ENCODE measurements around the gene ZFYVE19.

Gene ZFYVE19

DNA sequence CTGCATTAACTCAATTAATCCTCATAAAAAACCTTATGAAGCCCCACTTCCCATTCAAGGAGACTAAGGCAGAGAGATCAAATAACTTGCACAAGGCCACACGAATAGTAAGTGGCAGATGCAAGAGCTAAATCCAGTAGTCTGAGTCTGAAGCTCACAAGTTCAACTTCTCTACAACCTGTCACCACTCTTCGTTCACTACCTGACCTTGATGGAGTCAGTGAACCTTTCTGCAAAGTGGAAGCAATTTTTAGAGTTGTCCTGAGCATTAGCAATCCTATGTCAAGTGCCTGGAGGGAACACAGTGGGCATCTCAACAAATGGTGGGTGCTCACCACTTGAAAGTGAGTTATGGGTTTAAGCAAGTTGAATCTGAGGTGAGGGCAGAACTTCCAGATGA is 34.9 kb downstream of the ZFYVE19 start:
- no peak for DNase-seq (ENCODE audit: low spot score)
- Histone ChIP-seq H3K27ac (no peak overlapping the region), H3K4me3 (no peak overlapping the region)
- TF ChIP-seq CTCF (IDR thresholded peaks at IDR 0.05), result no peak

GRCh38 chr15:40843261-40843884 is 36.5 kb downstream of the ZFYVE19 start:
- DNase-seq (ENCODE audit: low spot score), result no peak
- peak overlapping the region; percentile 72 for H3K4me3 ChIP-seq
- no peak for TF ChIP-seq CTCF (IDR thresholded peaks at IDR 0.05)
- H3K27ac ChIP-seq, result no peak overlapping the region

DNA sequence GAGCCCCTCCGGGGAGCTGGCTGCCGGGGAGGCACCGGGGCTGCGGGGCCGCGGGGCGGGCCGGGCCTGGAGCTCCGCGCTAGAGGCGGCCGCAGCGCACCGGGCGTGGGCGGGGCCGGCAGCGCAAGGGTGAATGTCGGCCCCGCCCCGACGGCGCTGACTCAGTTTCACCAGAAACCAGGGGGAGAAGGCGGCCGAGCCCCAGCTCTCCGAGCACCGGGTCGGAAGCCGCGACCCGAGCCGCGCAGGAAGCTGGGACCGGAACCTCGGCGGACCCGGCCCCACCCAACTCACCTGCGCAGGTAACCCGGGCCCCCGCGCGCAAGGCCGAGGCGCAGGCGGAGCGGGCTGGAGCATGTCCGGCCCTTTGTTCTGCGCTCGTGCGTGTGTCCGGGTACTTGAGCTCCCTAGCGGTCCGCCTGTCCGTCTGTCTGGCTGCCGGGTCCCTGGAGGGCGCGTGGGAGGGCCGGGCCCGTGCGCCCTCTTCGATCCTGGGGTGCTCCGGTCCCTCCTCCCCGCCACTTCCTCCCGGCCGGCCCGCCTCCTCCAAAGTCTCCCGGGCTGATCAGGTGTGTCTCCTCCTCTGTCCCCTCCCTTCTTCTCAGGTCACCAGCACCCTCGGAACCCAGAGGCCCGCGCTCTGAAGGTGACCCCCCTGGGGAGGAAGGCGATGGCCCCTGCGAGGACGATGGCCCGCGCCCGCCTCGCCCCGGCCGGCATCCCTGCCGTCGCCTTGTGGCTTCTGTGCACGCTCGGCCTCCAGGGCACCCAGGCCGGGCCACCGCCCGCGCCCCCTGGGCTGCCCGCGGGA is 37.2 kb downstream of the ZFYVE19 start, which contains the start of gene SPINT1:
Gene SPINT1 (plus strand): TSS at position 164 of the 811 bp plus-strand sequence. CDS start 507 bp downstream, at position 671.
- Histone ChIP-seq H3K27ac (no peak within 1 kb of the TSS), H3K4me3 (peak within 1 kb of the TSS; percentile 72)
- no peak for DNase-seq (ENCODE audit: low spot score)
- TF ChIP-seq CTCF (IDR thresholded peaks at IDR 0.05), result no peak

GRCh38 chr15:40844696-40845030 is 37.8 kb downstream of the ZFYVE19 start:
- peak overlapping the region; percentile 72 for H3K4me3 ChIP-seq
- TF ChIP-seq CTCF (IDR thresholded peaks at IDR 0.05), result no peak
- H3K27ac ChIP-seq, result no peak overlapping the region
- DNase-seq (ENCODE audit: low spot score), result no peak

DNA sequence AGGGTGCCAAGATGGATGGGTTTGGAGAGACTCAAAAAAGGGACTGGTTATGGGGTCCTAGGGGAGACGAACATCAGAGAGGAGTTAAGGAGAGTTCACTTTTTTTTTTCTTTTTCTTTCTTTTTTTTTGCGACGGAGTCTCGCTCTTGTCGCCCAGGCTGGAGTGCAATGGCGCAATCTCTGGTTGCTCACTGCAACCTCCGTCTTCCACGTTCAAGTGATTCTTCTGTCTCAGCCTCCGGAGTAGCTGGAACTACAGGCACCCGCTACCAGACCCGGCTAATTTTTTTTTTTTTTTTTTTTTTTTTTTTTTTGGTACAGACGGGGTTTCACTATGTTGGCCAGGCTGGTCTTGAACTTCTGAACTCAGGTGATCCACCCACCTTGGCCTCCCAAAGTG is 38.1 kb downstream of the ZFYVE19 start:
- H3K4me3 ChIP-seq, result peak overlapping the region; percentile 72
- no peak overlapping the region for H3K27ac ChIP-seq
- no peak for DNase-seq (ENCODE audit: low spot score)
- TF ChIP-seq CTCF (IDR thresholded peaks at IDR 0.05), result no peak

DNA sequence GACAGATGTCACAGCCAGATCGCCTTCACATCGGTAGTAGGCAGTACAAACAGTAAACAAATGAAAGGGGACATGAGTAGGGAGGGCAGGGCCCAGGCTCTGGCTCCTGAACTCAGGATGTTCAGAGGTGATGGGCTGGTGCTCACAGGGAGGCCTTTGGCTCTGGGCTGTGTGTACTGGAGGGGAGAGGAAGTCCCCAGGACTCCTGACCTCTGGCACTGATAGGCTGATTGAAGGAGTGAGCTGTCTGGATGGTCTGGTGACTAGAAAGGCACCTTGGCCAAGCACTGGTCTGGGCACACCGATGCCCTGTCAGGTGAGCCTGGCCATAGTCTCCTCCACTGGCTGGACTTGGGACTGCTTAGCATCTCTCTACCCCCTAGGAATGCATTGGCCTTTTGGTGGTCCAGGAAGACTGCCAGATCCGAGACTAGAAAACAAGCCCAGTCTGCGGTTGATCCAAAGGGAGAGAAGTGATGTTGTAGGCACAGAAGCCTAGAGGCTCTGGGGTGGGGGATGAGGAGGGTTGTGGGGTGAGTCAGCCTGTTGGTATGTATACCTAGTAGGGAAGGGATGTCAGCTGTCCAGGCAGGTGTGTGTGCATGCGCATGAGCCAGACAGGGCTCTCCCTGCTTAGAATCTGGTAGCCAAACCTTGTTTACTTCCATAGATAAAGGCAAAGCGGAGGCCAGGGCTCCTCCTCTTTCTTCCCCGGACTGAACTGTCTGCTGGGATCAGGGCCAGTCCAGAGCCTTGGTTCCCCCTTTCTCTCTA is 38.8 kb downstream of the ZFYVE19 start:
- Histone ChIP-seq H3K27ac (no peak overlapping the region), H3K4me3 (no peak overlapping the region)
- TF ChIP-seq CTCF (IDR thresholded peaks at IDR 0.05), result no peak
- DNase-seq (ENCODE audit: low spot score), result no peak

All from coronary artery (tissue), 2 donors.